Panc1 (cell line): Measurements from ENCODE around the gene NXPH1. TPM values are rescaled to one million over a fixed set of nuclear protein-coding genes. Genes with fewer than 3 reads are reported as not detected.

Source experiments
- ATAC-seq: fragments of 200-7000 bp; cut with Tn5 transposase; 2 replicates; pipeline ENCODE4 v1.9.1; 2020; ENCODE audit warnings: mild to moderate bottlenecking, moderate library complexity
- BruUV-seq: library from RNA; stranded (reverse); fragments of 400-500 nt; replicated peaks from 2 replicates; lab custom pipeline; 2021; lab: Mats Ljungman, UMichigan
- CTCF ChIA-PET: fragments of 300-600 bp; sonication (Branson Sonifier 250); formaldehyde crosslinking; loops from one replicate; lab custom pipeline; 2022; ENCODE audit warnings: antibody characterized with exemption; lab: Charles Lee
- POLR2A ChIA-PET: fragments of 300-600 bp; sonication (Branson Sonifier 250); formaldehyde crosslinking; loops from one replicate; lab custom pipeline; 2022; ENCODE audit warnings: antibody characterized with exemption; lab: Charles Lee
- DNase-seq: peaks from one replicate; pipeline ENCODE4 v3.0.0-alpha.2; 2010; ENCODE audit warnings: low read depth, low spot score
- H3K27ac ChIP-seq: 2 replicates; pipeline ENCODE4 v1.5.1; 2011; ENCODE audit warnings: mild to moderate bottlenecking, low read length, inconsistent platforms
- H3K27me3 ChIP-seq: fragments of 200-500 bp; sonication (Bioruptor generic); 2 replicates; pipeline ENCODE4 v1.6.0; 2014; ENCODE audit warnings: low read length, inconsistent platforms; ENCODE audit not compliant: control insufficient read depth, insufficient read depth
- H3K36me3 ChIP-seq: fragments of 200-500 bp; sonication (Bioruptor generic); 2 replicates; pipeline ENCODE4 v1.5.1; 2014; ENCODE audit warnings: inconsistent platforms, mild to moderate bottlenecking, low read length, moderate library complexity; ENCODE audit not compliant: control insufficient read depth, insufficient read depth
- H3K4me1 ChIP-seq: 2 replicates; pipeline ENCODE4 v1.5.1; 2011; ENCODE audit warnings: inconsistent platforms, mild to moderate bottlenecking, low read length, moderate library complexity; ENCODE audit not compliant: control insufficient read depth, insufficient read depth
- H3K4me3 ChIP-seq, 2 experiments: 2 replicates each; pipeline ENCODE4 v1.5.1; 2011 to 2012; ENCODE audit warnings: low read depth in 2 of 2, low read length in 2 of 2, mild to moderate bottlenecking in 2 of 2, inconsistent platforms in 1 of 2, moderate library complexity in 1 of 2
- H3K9me3 ChIP-seq: fragments of 200-500 bp; sonication (Bioruptor generic); 2 replicates; pipeline ENCODE4 v1.5.1; 2014; ENCODE audit warnings: low read depth, mild to moderate bottlenecking, inconsistent platforms, low read length, moderate library complexity; ENCODE audit not compliant: control insufficient read depth, insufficient read depth
- POLR2AphosphoS5 ChIP-seq: IDR thresholded peaks from 2 replicates; pipeline ENCODE4 v1.6.1; 2012; ENCODE audit warnings: mild to moderate bottlenecking, low read depth, low read length, moderate library complexity
- SIN3A ChIP-seq: IDR thresholded peaks from 2 replicates; pipeline ENCODE4 v1.6.1; 2012; ENCODE audit warnings: low read depth, mild to moderate bottlenecking, low read length, moderate library complexity, borderline replicate concordance; ENCODE audit not compliant: insufficient read depth
- TCF7L2 ChIP-seq: IDR thresholded peaks from 2 replicates; pipeline ENCODE4 v1.6.1; 2011; ENCODE audit warnings: mild to moderate bottlenecking, low read depth, low read length, inconsistent platforms
- in situ Hi-C: cut with HindIII; loops from 2 replicates; pipeline ENCODE4 v1.10.0; 2016; ENCODE audit warnings: low sequenced_read_pairs, low pct_unique_long_range_greater_than_20kb
- intact Hi-C: fragments of 100-400 bp; cut with micrococcal nuclease; formaldehyde crosslinking; loops from one replicate; pipeline ENCODE4 v1.10.0; 2022; ENCODE audit not compliant: unreplicated experiment
- total RNA-seq: library from RNA; stranded (reverse); gene quantifications from one replicate; pipeline ENCODE4 v1.2.1, GENCODE V29; 2021; ENCODE audit not compliant: unreplicated experiment
- TF ChIP-seq, protein P1 (sequence below), 2 experiments: IDR thresholded peaks; 2 replicates each; pipeline ENCODE4 v1.6.1; 2011 to 2012; ENCODE audit warnings: low read depth in 2 of 2, control low read depth in 1 of 2, low read length in 1 of 2, mild to moderate bottlenecking in 1 of 2, moderate library complexity in 1 of 2; ENCODE audit not compliant: insufficient read depth in 1 of 2
- TF ChIP-seq, protein P2 (sequence below): fragments of 450-650 bp; IDR thresholded peaks from 2 replicates; pipeline ENCODE4 v1.5.1; 2017; ENCODE audit warnings: mild to moderate bottlenecking

NXPH1 gene
- total RNA-seq, 1 experiment from 2014 or later = not detected

DNA sequence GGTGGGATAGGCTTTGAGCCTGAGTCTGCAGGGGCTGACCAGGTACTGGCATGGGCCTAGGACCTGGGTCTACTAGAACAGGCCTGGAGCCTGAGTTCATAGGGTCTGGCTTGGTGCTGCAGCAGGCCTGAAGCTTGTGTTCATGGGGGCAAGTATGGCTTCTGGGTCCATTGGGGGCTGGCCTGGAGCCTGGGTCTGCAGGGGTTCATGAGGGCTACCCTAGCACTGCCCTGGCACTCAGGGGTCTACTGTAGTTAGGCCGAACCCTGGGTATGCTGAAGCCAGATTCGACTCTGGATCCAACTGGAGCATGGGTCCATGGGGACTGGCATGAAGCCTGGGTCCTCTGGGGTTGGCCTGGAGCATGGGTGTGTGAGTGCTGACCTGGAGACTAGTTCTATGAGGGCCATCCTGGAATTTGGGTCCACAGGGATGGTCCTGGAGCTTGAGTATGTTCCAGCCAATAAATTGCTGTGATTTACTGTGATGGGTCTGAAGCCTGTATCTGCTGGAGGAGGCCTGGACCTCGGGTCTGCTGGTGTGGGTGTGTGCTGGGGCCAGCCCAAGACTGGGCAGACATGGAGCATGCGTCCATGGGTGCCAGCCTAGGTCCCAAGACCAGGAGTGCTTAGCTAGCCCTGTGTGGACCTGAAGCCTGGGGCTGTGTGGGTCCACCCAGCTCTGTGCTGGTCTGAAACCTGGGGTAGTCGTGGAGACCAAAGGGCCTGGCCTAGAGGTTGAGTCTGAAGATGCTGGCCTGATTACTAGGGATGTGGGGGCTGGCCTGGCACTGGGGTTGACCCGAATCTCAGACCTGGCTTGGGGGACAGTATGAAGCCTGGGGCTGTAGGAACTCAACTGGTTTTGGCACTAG lies 235.5 kb downstream of the NXPH1 start:
- TF ChIP-seq, protein P1, sequence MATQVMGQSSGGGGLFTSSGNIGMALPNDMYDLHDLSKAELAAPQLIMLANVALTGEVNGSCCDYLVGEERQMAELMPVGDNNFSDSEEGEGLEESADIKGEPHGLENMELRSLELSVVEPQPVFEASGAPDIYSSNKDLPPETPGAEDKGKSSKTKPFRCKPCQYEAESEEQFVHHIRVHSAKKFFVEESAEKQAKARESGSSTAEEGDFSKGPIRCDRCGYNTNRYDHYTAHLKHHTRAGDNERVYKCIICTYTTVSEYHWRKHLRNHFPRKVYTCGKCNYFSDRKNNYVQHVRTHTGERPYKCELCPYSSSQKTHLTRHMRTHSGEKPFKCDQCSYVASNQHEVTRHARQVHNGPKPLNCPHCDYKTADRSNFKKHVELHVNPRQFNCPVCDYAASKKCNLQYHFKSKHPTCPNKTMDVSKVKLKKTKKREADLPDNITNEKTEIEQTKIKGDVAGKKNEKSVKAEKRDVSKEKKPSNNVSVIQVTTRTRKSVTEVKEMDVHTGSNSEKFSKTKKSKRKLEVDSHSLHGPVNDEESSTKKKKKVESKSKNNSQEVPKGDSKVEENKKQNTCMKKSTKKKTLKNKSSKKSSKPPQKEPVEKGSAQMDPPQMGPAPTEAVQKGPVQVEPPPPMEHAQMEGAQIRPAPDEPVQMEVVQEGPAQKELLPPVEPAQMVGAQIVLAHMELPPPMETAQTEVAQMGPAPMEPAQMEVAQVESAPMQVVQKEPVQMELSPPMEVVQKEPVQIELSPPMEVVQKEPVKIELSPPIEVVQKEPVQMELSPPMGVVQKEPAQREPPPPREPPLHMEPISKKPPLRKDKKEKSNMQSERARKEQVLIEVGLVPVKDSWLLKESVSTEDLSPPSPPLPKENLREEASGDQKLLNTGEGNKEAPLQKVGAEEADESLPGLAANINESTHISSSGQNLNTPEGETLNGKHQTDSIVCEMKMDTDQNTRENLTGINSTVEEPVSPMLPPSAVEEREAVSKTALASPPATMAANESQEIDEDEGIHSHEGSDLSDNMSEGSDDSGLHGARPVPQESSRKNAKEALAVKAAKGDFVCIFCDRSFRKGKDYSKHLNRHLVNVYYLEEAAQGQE (IDR thresholded peaks at IDR 0.05; ENCODE audit: insufficient read depth in 1 of 2, low read depth in 2 of 2, low read length in 1 of 2) = no peak
- TF ChIP-seq, protein P2, sequence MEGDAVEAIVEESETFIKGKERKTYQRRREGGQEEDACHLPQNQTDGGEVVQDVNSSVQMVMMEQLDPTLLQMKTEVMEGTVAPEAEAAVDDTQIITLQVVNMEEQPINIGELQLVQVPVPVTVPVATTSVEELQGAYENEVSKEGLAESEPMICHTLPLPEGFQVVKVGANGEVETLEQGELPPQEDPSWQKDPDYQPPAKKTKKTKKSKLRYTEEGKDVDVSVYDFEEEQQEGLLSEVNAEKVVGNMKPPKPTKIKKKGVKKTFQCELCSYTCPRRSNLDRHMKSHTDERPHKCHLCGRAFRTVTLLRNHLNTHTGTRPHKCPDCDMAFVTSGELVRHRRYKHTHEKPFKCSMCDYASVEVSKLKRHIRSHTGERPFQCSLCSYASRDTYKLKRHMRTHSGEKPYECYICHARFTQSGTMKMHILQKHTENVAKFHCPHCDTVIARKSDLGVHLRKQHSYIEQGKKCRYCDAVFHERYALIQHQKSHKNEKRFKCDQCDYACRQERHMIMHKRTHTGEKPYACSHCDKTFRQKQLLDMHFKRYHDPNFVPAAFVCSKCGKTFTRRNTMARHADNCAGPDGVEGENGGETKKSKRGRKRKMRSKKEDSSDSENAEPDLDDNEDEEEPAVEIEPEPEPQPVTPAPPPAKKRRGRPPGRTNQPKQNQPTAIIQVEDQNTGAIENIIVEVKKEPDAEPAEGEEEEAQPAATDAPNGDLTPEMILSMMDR = no peak
- TF ChIP-seq SIN3A = no peak
- TF ChIP-seq TCF7L2 = no peak
- no peak for TF ChIP-seq POLR2AphosphoS5
- in situ Hi-C loops (no loop called here), intact Hi-C loops (no loop called here)
- no peaks in the 10 kb centered on the region for H3K36me3 ChIP-seq
- no peaks in the 10 kb centered on the region for H3K27me3 ChIP-seq
- H3K4me1 ChIP-seq = no peaks in the 10 kb centered on the region
- H3K27ac ChIP-seq = no peak overlapping the region
- CTCF ChIA-PET = no interaction called here
- POLR2A ChIA-PET = interaction anchor here (0.6 kb wide), 1 partner anchor 10 kb away, joined by 5 read pairs; no protein-coding TSS in a partner anchor
- DNase-seq (no peak), ATAC-seq (no peak)
- no TSS peak for BruUV-seq
- H3K9me3 ChIP-seq = no peaks in the 10 kb centered on the region
- H3K4me3 ChIP-seq = no peak overlapping the region

DNA sequence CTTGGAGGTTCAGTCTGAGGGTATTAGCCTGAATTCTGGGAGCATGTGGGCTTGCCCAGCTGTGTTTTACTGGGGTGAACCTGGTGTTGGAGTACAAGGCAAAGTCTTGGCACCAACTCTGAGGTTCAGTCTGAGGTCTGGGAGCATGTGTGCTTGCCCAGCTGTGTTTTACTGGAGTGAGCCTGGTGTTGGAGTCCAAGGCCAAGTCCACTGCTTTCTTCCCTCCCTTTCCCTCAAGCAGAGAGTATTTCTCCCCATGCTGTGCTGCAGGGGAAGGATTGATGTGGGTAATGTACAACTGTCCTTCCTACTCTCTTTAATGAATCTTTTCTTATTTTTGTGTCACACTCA lies 236.1 kb downstream of the NXPH1 start:
- Histone ChIP-seq H3K4me1 (no peaks in the 10 kb centered on the region), H3K36me3 (no peaks in the 10 kb centered on the region), H3K27ac (no peak overlapping the region), H3K9me3 (no peaks in the 10 kb centered on the region), H3K27me3 (no peaks in the 10 kb centered on the region), H3K4me3 (no peak overlapping the region)
- ChIA-PET POLR2A (no interaction called here), CTCF (no interaction called here)
- no peak for ATAC-seq
- TF ChIP-seq TCF7L2 (no peak), SIN3A (no peak), POLR2AphosphoS5 (no peak)
- TF ChIP-seq, protein P2 = no peak
- TF ChIP-seq, protein P1 (IDR thresholded peaks at IDR 0.05; ENCODE audit: insufficient read depth in 1 of 2, low read depth in 2 of 2, low read length in 1 of 2) = no peak
- BruUV-seq = no TSS peak
- in situ Hi-C loops = no loop called here
- intact Hi-C loops = no loop called here
- no peak for DNase-seq
